Measurements from ENCODE around the gene CTNNA3.

DNA sequence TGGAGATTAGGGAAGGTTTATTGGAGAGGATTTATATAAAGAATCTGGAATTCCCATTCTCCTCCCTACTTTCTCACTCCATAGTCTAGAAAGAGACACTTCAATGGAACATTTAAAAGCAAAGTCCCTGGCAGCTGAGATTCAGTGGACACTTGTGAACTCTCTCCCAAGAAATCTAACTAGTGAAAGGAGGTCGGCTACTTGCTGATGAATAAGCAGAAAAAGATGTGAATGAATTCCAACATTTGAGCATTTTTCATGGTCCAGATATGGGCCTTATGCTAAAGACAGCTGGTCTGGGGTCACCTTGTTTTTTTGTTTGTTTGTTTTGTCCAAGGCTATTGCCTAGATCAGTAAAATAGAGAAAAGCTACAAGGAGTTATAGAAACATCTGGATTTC is 911.2 kb downstream of the CTNNA3 start:
- TF ChIP-seq POLR2A (IDR thresholded peaks at IDR 0.05) = no peak
- TF ChIP-seq, protein P1, sequence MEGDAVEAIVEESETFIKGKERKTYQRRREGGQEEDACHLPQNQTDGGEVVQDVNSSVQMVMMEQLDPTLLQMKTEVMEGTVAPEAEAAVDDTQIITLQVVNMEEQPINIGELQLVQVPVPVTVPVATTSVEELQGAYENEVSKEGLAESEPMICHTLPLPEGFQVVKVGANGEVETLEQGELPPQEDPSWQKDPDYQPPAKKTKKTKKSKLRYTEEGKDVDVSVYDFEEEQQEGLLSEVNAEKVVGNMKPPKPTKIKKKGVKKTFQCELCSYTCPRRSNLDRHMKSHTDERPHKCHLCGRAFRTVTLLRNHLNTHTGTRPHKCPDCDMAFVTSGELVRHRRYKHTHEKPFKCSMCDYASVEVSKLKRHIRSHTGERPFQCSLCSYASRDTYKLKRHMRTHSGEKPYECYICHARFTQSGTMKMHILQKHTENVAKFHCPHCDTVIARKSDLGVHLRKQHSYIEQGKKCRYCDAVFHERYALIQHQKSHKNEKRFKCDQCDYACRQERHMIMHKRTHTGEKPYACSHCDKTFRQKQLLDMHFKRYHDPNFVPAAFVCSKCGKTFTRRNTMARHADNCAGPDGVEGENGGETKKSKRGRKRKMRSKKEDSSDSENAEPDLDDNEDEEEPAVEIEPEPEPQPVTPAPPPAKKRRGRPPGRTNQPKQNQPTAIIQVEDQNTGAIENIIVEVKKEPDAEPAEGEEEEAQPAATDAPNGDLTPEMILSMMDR (IDR thresholded peaks at IDR 0.05) = no peak

Data from lower leg skin (tissue), 3 donors.